GM12878 (cell line): Measurements from ENCODE around the gene CCDC170. TPM values are rescaled to one million over a fixed set of nuclear protein-coding genes. Genes with fewer than 3 reads are reported as not detected.

Source experiments
- ATAC-seq: fragments of 200-7000 bp; cut with Tn5 transposase; 3 replicates; pipeline ENCODE4 v1.9.1; 2020; ENCODE audit warnings: mild to moderate bottlenecking, moderate library complexity
- BruUV-seq: library from RNA; stranded (reverse); fragments of 400-500 nt; replicated peaks from 2 replicates; lab custom pipeline; 2021; lab: Mats Ljungman, UMichigan
- CTCF ChIA-PET: fragments of 300-600 bp; sonication (Branson Sonifier 250); formaldehyde crosslinking; extraction: SDS; loops from one replicate; lab custom pipeline; 2021; ENCODE audit warnings: inconsistent platforms; lab: Yijun Ruan, JAX
- POLR2A ChIA-PET: fragments of 350-600 bp; formaldehyde crosslinking; extraction: SDS; loops from one replicate; lab custom pipeline; 2021; ENCODE audit warnings: inconsistent platforms; lab: Charles Lee
- RAD21 ChIA-PET: fragments of 300-600 bp; sonication (Branson Sonifier 250); formaldehyde crosslinking; loops from one replicate; lab custom pipeline; 2023; ENCODE audit warnings: antibody characterized with exemption; ENCODE audit not compliant: unreplicated experiment; lab: Charles Lee
- SMC1A ChIA-PET: fragments of 300-600 bp; sonication (Branson Sonifier 250); formaldehyde crosslinking; loops from one replicate; lab custom pipeline; 2023; ENCODE audit not compliant: unreplicated experiment, uncharacterized antibody; lab: Charles Lee
- DNase-seq: peaks from one replicate; pipeline ENCODE4 v3.0.0-alpha.2; 2011; ENCODE audit warnings: low read depth, low spot score
- FAIRE-seq: peaks from 3 replicates; lab custom pipeline; 2011; peaks lifted over from hg19 to GRCh38; lab: Jason Lieb, UNC
- H2AFZ ChIP-seq: 2 replicates; pipeline ENCODE4 v1.6.0; 2011; ENCODE audit warnings: low read depth, low read length, control low read depth; ENCODE audit not compliant: control insufficient read depth
- H3K27ac ChIP-seq: 2 replicates; pipeline ENCODE4 v1.5.1; 2011; ENCODE audit warnings: control low read depth; ENCODE audit not compliant: control insufficient read depth, insufficient read depth
- H3K27me3 ChIP-seq, 2 experiments: replicated peaks in 1 of 2; 2 replicates each; pipeline versions ENCODE4 v1.6.0 to v1.6.1; 2011; ENCODE audit warnings: low read length in 1 of 2; ENCODE audit not compliant: control insufficient read depth in 2 of 2, insufficient read depth in 2 of 2
- H3K36me3 ChIP-seq, 2 experiments: 2 replicates each; pipeline ENCODE4 v1.5.1; 2011; ENCODE audit warnings: low read length in 1 of 2; ENCODE audit not compliant: control insufficient read depth in 2 of 2, insufficient read depth in 2 of 2
- H3K4me1 ChIP-seq: 2 replicates; pipeline ENCODE4 v1.6.1; 2011; ENCODE audit warnings: mild to moderate bottlenecking, low read length, moderate library complexity, mixed read lengths; ENCODE audit not compliant: control insufficient read depth, insufficient read depth
- H3K4me2 ChIP-seq: 2 replicates; pipeline ENCODE4 v1.6.0; 2011; ENCODE audit warnings: control low read depth; ENCODE audit not compliant: control insufficient read depth, insufficient read depth
- H3K4me3 ChIP-seq: fragments of 200-600 bp; sonication (generic); 2 replicates; pipeline ENCODE4 v1.5.1; 2016
- H3K79me2 ChIP-seq: 2 replicates; pipeline ENCODE4 v1.6.0; 2011; ENCODE audit warnings: low read length; ENCODE audit not compliant: control insufficient read depth, insufficient read depth
- H3K9ac ChIP-seq: 2 replicates; pipeline ENCODE4 v1.8.0; 2011; ENCODE audit warnings: low read length, control low read depth, mixed read lengths; ENCODE audit not compliant: control insufficient read depth, insufficient read depth
- H3K9me3 ChIP-seq: replicated peaks from 3 replicates; pipeline ENCODE4 v1.5.1; 2011; ENCODE audit warnings: mild to moderate bottlenecking, low read length; ENCODE audit not compliant: control insufficient read depth, insufficient read depth
- H4K20me1 ChIP-seq: 2 replicates; pipeline ENCODE4 v1.6.0; 2011; ENCODE audit not compliant: control insufficient read depth, insufficient read depth
- BCLAF1 ChIP-seq: fragments of 450-650 bp; IDR thresholded peaks from 2 replicates; pipeline ENCODE4 v1.6.1; 2017; ENCODE audit warnings: antibody characterized with exemption, mild to moderate bottlenecking, moderate library complexity
- E2F8 ChIP-seq: fragments of 450-650 bp; IDR thresholded peaks from 2 replicates; pipeline ENCODE4 v1.6.1; 2018; ENCODE audit warnings: mild to moderate bottlenecking, low read depth, moderate library complexity; ENCODE audit not compliant: partially characterized antibody
- GATAD2B ChIP-seq: fragments of 450-650 bp; conservative IDR thresholded peaks from 2 replicates; pipeline ENCODE4 v1.6.1; 2017; ENCODE audit warnings: low read depth, mild to moderate bottlenecking, moderate library complexity
- KLF5 ChIP-seq: fragments of 450-650 bp; IDR thresholded peaks from 2 replicates; pipeline ENCODE4 v1.6.1; 2014; ENCODE audit warnings: mild to moderate bottlenecking; ENCODE audit not compliant: partially characterized antibody
- PRDM15 ChIP-seq: fragments of 450-650 bp; formaldehyde crosslinking; IDR thresholded peaks from 2 replicates; pipeline ENCODE4 v1.4.0; 2020; ENCODE audit warnings: mild to moderate bottlenecking, moderate library complexity
- SMAD1 ChIP-seq: fragments of 450-650 bp; IDR thresholded peaks from 2 replicates; pipeline ENCODE4 v1.6.1; 2018; ENCODE audit warnings: mild to moderate bottlenecking, low read depth; ENCODE audit not compliant: partially characterized antibody
- SMARCA5 ChIP-seq: fragments of 450-650 bp; IDR thresholded peaks from 2 replicates; pipeline ENCODE4 v1.6.1; 2017; ENCODE audit warnings: mild to moderate bottlenecking
- TAF1 ChIP-seq: IDR thresholded peaks from 2 replicates; pipeline ENCODE4 v1.6.1; 2011; ENCODE audit warnings: mild to moderate bottlenecking, low read depth, low read length, borderline replicate concordance
- WGBS: methylation state at CpG from one replicate; pipeline ENCODE4 v1.1.6; 2016; ENCODE audit warnings: low lambda C conversion rate; ENCODE audit not compliant: insufficient replicate concordance, insufficient coverage; ENCODE audit errors: missing lambda C conversion rate; 5-methylcytosine and 5-hydroxymethylcytosine counted together
- in situ Hi-C: fragments of 300-500 bp; cut with MboI; formaldehyde crosslinking; loops from 9 replicates; pipeline ENCODE4 v1.14.3; 2018; ENCODE audit warnings: mixed read lengths
- intact Hi-C: fragments of 100-400 bp; cut with micrococcal nuclease; formaldehyde crosslinking; loops from one replicate; pipeline ENCODE4 v1.14.2; 2022; ENCODE audit not compliant: unreplicated experiment
- polyA plus RNA-seq, 11 experiments: library from polyadenylated mRNA; depleted of rRNA in 4 of 11; unstranded in 6 of 11; stranded (reverse) in 5 of 11; fragments of >200 nt; fragmentation: Nextera tagmentation in 4 of 11; fragmentation: Illumina TruSeq in 1 of 11; extraction: Ambion mirVana in 4 of 11; extraction: Trizol in 1 of 11; gene quantifications; 1 replicate in 1 of 11; 2 replicates in 10 of 11; pipeline versions ENCODE4 v1.2.1 to v1.2.3, GENCODE V29; 2011 to 2016; ENCODE audit warnings: inconsistent platforms in 2 of 11, missing spikeins in 2 of 11, low read depth in 1 of 11
- total RNA-seq, 4 experiments: library from RNA; depleted of rRNA in 3 of 4; stranded (reverse); fragments of >200 nt in 3 of 4; fragmentation: Illumina TruSeq in 1 of 4; extraction: Trizol in 1 of 4; gene quantifications; 2 replicates each; pipeline versions ENCODE4 v1.2.1 to v1.2.3, GENCODE V29; 2013 to 2021

CCDC170 gene
- total and polyA plus RNA-seq, 10 of the 15 experiments (the other 5 are each of a cell fraction or from before 2014, with no cell fraction given): not detected

- no peak for TF ChIP-seq E2F8
- no peak for TF ChIP-seq SMAD1
These were observed 57.5 kb downstream of the CCDC170 start (continued) for GRCh38 chr6:151551223-151551857.

- no peak overlapping the region for H3K27ac ChIP-seq
- SMC1A ChIA-PET: interaction anchor here (1.1 kb wide), 1 partner anchor 26 kb away, joined by 5 read pairs; no protein-coding TSS in a partner anchor
- no peak overlapping the region for H2AFZ ChIP-seq
- no peaks in the 10 kb centered on the region; the same call in 2 of the 3 replicates for H3K9me3 ChIP-seq
- no peak overlapping the region for H3K4me2 ChIP-seq
- WGBS: 26% methylated on average over 3 of the region's 3 CpGs
- no peaks in the 10 kb centered on the region for H3K36me3 ChIP-seq
- ATAC-seq (peak; percentile 80), FAIRE-seq (no peak), DNase-seq (no peak)
- no peaks in the 10 kb centered on the region for H3K27me3 ChIP-seq
- H3K4me3 ChIP-seq: no peak overlapping the region
- CTCF ChIA-PET: no interaction called here
- RAD21 ChIA-PET: interaction anchor here (0.7 kb wide), 1 partner anchor 228 kb away, joined by 4 read pairs; no protein-coding TSS in a partner anchor
- H4K20me1 ChIP-seq: no peaks in the 10 kb centered on the region
- intact Hi-C loops: no loop called here
- H3K79me2 ChIP-seq: no peaks in the 10 kb centered on the region
- H3K9ac ChIP-seq: no peak overlapping the region
- in situ Hi-C loops: no loop called here
- POLR2A ChIA-PET: no interaction called here
- no TSS peak for BruUV-seq
- H3K4me1 ChIP-seq: no peaks in the 10 kb centered on the region
- TF ChIP-seq TAF1 (no peak), PRDM15 (CRISPR knock-in tag) (no peak), GATAD2B (no peak), BCLAF1 (no peak), SMARCA5 (no peak), KLF5 (no peak)
These were observed 59.8 kb downstream of the CCDC170 start for GRCh38 chr6:151553416-151554165.
